Neural progenitor cell (in vitro differentiated cells): ENCODE data around the gene FBXO39. TPM values are rescaled to one million over a fixed set of nuclear protein-coding genes. Genes with fewer than 3 reads are reported as not detected.

Experiments used
- DNase-seq: peaks from one replicate; pipeline ENCODE4 v3.0.0-alpha.2; 2016; ENCODE audit warnings: low spot score
- H2AFZ ChIP-seq: fragments of 200-600 bp; sonication (generic); replicated peaks from 2 replicates; pipeline ENCODE4 v1.6.1; 2016; ENCODE audit warnings: antibody characterized with exemption
- H3F3A ChIP-seq: fragments of 200-600 bp; sonication (generic); 2 replicates; pipeline ENCODE4 v1.6.1; 2016; ENCODE audit warnings: antibody characterized with exemption, low read depth
- H3K27ac ChIP-seq: fragments of 200-600 bp; sonication (generic); 2 replicates; pipeline ENCODE4 v1.5.1; 2016; ENCODE audit warnings: mild to moderate bottlenecking
- H3K27me3 ChIP-seq: fragments of 200-600 bp; sonication (generic); 2 replicates; pipeline ENCODE4 v1.6.1; 2016; ENCODE audit warnings: mild to moderate bottlenecking, moderate library complexity
- H3K36me3 ChIP-seq: fragments of 200-600 bp; sonication (generic); 2 replicates; pipeline ENCODE4 v1.5.1; 2016
- H3K4me1 ChIP-seq: fragments of 200-600 bp; sonication (generic); 2 replicates; pipeline ENCODE4 v1.6.1; 2016; ENCODE audit warnings: mixed run types
- H3K4me2 ChIP-seq: fragments of 200-600 bp; sonication (generic); 2 replicates; pipeline ENCODE4 v1.6.1; 2016
- H3K4me3 ChIP-seq: fragments of 200-600 bp; sonication (generic); 2 replicates; pipeline ENCODE4 v1.5.1; 2016
- H3K79me2 ChIP-seq: fragments of 200-600 bp; sonication (generic); 2 replicates; pipeline ENCODE4 v1.6.1; 2016; ENCODE audit warnings: low read depth
- H3K9ac ChIP-seq: fragments of 200-600 bp; sonication (generic); 2 replicates; pipeline ENCODE4 v1.6.1; 2016
- H3K9me3 ChIP-seq: fragments of 200-600 bp; sonication (generic); 2 replicates; pipeline ENCODE4 v1.5.1; 2016; ENCODE audit warnings: low read depth
- H4K20me1 ChIP-seq: fragments of 200-600 bp; sonication (generic); 2 replicates; pipeline ENCODE4 v1.6.1; 2016; ENCODE audit warnings: low read depth
- H3K27ac Mint-ChIP-seq: 3 replicates; pipeline ENCODE4 v1.8.0; 2021; ENCODE audit warnings: mixed read lengths
- H3K27me3 Mint-ChIP-seq: 2 replicates; pipeline ENCODE4 v1.8.0; 2022; ENCODE audit warnings: low read depth, mild to moderate bottlenecking, inconsistent platforms, moderate library complexity, mixed read lengths; ENCODE audit not compliant: insufficient read depth
- H3K36me3 Mint-ChIP-seq: 3 replicates; pipeline ENCODE4 v1.8.0; 2021; ENCODE audit warnings: mixed read lengths
- H3K4me1 Mint-ChIP-seq: 3 replicates; pipeline ENCODE4 v1.8.0; 2021; ENCODE audit warnings: mixed read lengths
- H3K4me3 Mint-ChIP-seq: 3 replicates; pipeline ENCODE4 v1.8.0; 2021; ENCODE audit warnings: mild to moderate bottlenecking, moderate library complexity, mixed read lengths
- H3K9me3 Mint-ChIP-seq: 3 replicates; pipeline ENCODE4 v1.8.0; 2020; ENCODE audit warnings: mixed read lengths
- CTCF ChIP-seq: fragments of 200-600 bp; sonication (generic); IDR thresholded peaks from 2 replicates; pipeline ENCODE4 v1.5.1; 2017; ENCODE audit warnings: antibody characterized with exemption, mild to moderate bottlenecking
- EZH2 ChIP-seq: fragments of 200-600 bp; sonication (generic); IDR thresholded peaks from 2 replicates; pipeline ENCODE4 v1.6.1; 2017; ENCODE audit warnings: antibody characterized with exemption, mild to moderate bottlenecking, moderate library complexity
- EZH2phosphoT487 ChIP-seq: fragments of 200-600 bp; sonication (generic); IDR thresholded peaks from 2 replicates; pipeline ENCODE4 v1.6.1; 2017; ENCODE audit warnings: antibody characterized with exemption
- small RNA-seq: library from RNA; depleted of rRNA; stranded (forward); fragments of <200 nt; gene quantifications from one replicate; pipeline ENCODE3, GENCODE V24; 2015
- total RNA-seq: library from RNA; depleted of rRNA; stranded (reverse); fragments of >200 nt; gene quantifications from 2 replicates; pipeline ENCODE4 v1.2.3, GENCODE V29; 2015; ENCODE audit warnings: low replicate concordance

The FBXO39 gene
- total RNA-seq, 1 donor from 2014 or later = not detected

DNA sequence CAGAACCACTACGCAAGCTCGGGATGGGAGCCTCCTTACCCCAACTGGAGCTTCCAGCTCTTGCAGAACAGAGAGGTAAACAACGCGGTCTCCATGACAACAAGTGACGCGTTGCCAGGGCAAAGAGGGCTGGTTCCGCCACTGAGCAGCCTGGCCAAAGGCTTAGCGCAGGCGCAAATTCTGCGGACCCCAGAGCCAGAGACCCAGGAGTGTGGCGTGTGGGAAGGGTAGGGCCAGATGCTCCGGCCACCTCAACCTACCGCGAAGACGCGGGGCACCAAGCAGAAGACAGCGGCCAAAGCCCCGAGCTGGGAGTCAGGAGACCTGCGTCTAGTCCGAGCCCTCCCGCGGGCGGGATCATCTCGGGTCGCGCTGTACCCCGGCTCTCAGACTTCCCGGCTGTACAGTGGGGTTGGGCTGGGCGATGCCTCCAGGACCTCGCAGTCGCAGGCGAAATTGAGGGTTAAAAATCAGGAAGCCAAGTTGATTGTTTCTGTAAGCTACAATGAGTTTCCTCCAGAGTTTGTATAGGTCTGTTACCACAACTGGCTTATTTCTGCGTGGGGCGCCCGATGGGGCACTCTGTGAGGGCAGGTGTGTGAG, 55.7 kb downstream of the FBXO39 start, which contains the start of gene TEKT1:
Gene TEKT1, minus strand, starts transcription at position 69 of the 603 bp plus-strand sequence. CDS start 1,353 bp downstream, outside the sequence.
- Histone ChIP-seq H3K4me3 (peak within 1 kb of the TSS; percentile 46), H3F3A (no peaks in the 10 kb centered on the region), H3K36me3 (no peaks in the 10 kb centered on the region), H3K4me1 (no peaks in the 10 kb centered on the region), H3K27me3 (peaks cover 86% of the 10 kb centered on the region), H3K9me3 (no peaks in the 10 kb centered on the region), H4K20me1 (no peaks in the 10 kb centered on the region), H3K27ac (no peak within 1 kb of the TSS), H3K4me2 (peak within 1 kb of the TSS; percentile 76), H3K9ac (no peak within 1 kb of the TSS), H3K79me2 (no peaks in the 10 kb centered on the region), H2AFZ (peak within 1 kb of the TSS; percentile 78)
- peaks cover 10% of the 10 kb centered on the region for H3K27me3 Mint-ChIP-seq
- TF ChIP-seq EZH2phosphoT487 (no peak), EZH2 (no peak), CTCF (no peak)
- no peaks in the 10 kb centered on the region for H3K9me3 Mint-ChIP-seq
- no peaks in the 10 kb centered on the region for H3K36me3 Mint-ChIP-seq
- DNase-seq = peak; percentile 97
- H3K4me1 Mint-ChIP-seq = peaks cover 5% of the 10 kb centered on the region
- peak within 1 kb of the TSS; percentile 89 for H3K4me3 Mint-ChIP-seq
- H3K27ac Mint-ChIP-seq = no peak within 1 kb of the TSS

Small RNA genes within 50 kb of the gene (small RNA-seq; reads per million reads assigned to genes)
- gene AC004706.2 = not detected

Other genes with a start within 250 kb of the FBXO39 start
- gene PITPNM3, start 219.7 kb upstream of the FBXO39 start, total RNA-seq = 2.8 and 5.0 TPM in 2 replicates
- gene KIAA0753, start 135.5 kb upstream of the FBXO39 start, total RNA-seq = 24.1 and 30.8 TPM in 2 replicates
- gene TXNDC17, start 135.2 kb upstream of the FBXO39 start, total RNA-seq = 175 and 214 TPM in 2 replicates
- 7.3 and 35.7 TPM in 2 replicates for gene MED31, start 124.6 kb upstream of the FBXO39 start, total RNA-seq
- gene C17orf100, start 124.5 kb upstream of the FBXO39 start, total RNA-seq = 3.8 and 3.9 TPM in 2 replicates
- 0.31 TPM in 1 of 2 replicates, not detected in the other for gene SLC13A5, start 62.8 kb upstream of the FBXO39 start, total RNA-seq
- gene XAF1, start 20.2 kb upstream of the FBXO39 start, total RNA-seq = not detected in 2 replicates
- not detected in 2 replicates for gene TEKT1, start 55.5 kb downstream of the FBXO39 start, total RNA-seq
- gene ALOX12, start 219.8 kb downstream of the FBXO39 start, total RNA-seq = 0.21 and 0.40 TPM in 2 replicates
- 104 and 137 TPM in 2 replicates for gene RNASEK, start 236.4 kb downstream of the FBXO39 start, total RNA-seq
- gene BCL6B, start 246.8 kb downstream of the FBXO39 start, total RNA-seq = 3.8 and 5.3 TPM in 2 replicates